GM21619 (cell line): ENCODE data around the gene ACOT6.
"Not testable (repeated sequence)": the region's sequence is repeated elsewhere in the genome, so short reads cannot be mapped to it uniquely, and the experiment has no call there.

ENCODE experiments used
- ATAC-seq: cut with Tn5 transposase; IDR thresholded peaks from one replicate; pipeline ENCODE4 v1.9.1; 2021; ENCODE audit not compliant: unreplicated experiment

Gene ACOT6

DNA sequence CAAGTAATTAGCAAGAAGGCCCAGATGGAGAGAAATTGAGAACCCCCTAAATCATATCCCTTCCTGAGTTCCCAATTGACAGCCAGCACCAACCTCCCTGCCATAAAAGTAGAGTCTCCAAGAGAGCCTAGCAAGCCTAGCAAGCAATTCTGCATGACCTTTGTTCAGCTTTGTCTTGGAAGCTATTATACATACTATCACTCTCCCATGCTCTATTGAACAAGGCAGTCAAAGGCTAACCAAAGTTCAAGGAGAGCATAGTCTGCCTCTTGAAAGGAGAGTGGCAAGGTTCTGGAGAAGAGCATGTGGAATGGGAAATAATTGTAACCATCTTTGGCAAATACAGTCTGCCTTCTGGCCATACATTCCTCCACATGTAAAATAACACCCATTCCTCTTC, 12.8 kb upstream of the ACOT6 start:
- ATAC-seq: no peak

DNA sequence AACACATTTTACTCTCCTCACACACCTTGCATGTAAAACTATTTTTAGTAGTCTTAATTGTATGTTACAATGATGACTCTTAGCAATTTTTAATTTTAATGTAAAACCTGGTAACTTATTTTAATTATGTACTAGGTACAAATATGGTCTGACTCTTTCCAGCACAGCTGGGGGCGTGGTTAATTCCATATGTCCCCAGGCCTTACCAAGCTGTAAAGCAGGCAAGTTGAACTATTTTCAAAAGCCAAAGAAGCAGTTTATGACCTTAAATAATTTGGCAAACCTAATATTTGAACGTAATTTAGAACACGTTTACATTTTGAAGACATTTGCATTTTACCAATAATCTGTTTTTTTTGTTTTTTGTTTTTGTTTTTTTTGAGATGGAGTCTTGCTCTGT, 9.3 kb upstream of the ACOT6 start:
- no peak for ATAC-seq

DNA sequence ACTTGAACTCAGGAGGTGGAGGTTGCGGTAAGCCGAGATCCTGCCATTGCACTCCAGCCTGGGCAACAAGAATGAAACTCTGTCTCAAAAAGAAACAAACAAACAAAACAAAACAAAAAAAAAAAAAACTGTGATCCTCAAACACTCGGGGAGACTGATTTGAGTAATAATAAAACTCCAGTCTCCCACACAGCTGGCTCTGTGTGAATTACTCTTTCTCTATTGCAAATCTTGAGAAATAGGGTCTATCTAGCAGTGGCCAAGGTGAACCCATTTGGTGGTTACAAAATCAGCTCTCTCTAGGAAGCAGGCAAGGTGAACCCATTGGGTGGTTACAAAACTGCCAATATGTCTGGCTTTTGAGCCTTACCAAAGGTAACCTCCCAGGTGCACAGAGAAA, 6.0 kb upstream of the ACOT6 start:
- no peak for ATAC-seq

DNA sequence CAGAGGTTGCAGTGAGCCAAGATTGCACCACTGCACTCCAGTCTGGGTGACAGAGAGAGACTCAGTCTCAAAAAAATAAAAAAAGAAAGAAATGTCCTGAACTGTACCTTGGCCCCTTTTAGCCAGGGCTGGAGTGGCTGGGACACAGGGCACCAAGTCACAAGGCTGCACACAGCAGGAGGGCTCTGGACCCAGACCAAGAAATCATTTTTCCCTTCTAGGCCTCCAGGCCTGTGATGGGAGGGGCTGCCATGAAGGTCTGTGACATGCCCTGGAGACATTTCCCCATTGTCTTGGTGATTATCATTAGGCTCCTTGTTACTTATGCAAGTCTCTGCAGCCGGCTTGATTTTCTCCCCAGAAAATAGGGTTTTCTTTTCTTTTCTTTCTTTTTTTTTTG, 5.1 kb upstream of the ACOT6 start:
- no peak for ATAC-seq

DNA sequence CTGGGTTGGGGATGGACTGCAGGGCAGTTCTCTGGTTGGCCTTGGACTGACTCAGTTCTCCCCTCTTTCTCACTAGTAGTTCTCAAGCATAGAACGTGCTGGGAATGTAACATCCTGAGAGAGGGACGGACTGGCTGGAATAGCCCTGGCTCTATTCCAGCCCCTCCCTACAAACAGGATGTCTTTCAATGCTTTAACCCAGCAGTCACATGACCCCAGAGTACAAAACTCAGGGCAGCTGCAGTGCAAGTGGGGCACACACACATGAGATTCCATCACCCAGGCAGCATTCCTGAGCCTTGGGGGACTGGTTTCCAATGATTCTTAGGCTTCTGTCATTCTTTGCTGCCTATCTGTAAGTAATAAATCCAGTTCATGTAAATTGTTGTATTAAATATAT, 1.6 kb upstream of the ACOT6 start:
- no peak for ATAC-seq

DNA sequence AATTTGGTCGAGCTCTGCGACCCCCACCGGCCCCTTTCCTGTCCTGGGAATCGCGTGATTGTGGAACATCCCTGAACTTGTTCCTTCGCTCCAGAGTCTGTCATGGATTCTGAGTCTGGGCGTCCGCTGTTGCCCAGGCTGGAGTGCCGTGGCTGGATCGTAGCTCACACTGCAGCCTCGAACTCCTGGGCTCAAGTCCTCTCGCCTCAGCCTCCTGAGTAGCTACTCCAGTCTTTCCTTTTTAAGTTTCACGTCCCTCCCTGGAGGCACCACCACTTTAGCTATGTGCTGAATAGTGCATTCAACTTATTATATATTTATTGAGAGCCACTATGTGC, 698 bp downstream of the ACOT6 start:
- no peak for ATAC-seq

DNA sequence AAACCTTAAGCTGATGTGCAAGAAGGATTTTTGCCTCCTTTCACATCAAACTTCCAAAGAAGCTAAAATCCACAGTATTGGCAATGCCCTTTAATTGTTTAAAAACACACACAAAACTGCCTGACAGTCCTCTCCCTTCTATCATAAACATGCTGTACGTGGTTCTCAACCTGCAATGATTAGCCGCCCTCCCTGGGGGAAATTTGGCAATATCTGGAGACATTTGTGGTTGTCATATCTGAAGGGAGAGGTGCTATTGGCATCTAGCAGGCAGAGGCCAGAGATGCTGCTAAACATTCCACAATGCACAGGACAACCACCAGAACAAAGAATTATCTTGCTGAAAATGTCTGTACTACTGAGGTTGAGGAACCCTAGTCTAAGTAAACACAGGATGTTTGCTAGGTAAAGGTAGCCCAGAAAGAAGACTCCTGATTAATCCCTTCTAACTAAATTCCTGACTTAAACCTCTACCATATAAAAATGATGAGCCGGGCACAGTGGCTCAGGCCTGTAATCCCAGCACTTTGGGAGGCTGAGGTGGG, 1.2 kb downstream of the ACOT6 start:
- ATAC-seq: no peak

DNA sequence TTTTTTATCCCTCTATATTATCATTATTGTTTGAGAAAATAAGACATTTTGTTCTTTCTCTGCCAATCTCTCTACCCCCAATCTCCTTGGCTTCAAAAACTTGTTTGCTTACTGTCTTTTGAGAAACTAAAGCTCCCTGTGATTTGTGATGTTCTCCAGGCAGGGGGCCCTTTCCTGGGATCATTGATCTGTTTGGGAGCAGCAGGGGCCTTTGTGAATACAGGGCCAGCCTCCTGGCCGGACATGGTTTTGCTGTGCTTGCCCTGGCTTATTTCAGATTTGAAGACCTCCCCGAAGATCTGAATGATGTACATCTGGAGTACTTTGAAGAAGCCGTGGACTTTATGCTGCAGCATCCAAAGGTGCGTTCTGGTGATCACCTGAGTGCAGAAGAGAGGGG, 4.5 kb downstream of the ACOT6 start:
- no peak for ATAC-seq

DNA sequence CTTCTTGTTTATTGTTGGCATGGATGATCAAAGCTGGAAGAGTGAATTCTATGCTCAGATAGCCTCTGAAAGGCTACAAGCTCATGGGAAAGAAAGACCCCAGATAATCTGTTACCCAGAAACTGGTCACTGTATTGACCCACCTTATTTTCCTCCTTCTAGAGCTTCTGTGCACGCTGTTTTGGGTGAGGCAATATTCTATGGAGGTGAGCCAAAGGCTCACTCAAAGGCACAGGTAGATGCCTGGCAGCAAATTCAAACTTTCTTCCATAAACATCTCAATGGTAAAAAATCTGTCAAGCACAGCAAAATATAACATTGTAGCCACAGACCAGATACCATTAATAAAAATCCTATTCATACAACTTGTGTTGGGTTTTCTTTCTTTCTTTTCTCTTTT, 7.2 kb downstream of the ACOT6 start:
- no peak for ATAC-seq

DNA sequence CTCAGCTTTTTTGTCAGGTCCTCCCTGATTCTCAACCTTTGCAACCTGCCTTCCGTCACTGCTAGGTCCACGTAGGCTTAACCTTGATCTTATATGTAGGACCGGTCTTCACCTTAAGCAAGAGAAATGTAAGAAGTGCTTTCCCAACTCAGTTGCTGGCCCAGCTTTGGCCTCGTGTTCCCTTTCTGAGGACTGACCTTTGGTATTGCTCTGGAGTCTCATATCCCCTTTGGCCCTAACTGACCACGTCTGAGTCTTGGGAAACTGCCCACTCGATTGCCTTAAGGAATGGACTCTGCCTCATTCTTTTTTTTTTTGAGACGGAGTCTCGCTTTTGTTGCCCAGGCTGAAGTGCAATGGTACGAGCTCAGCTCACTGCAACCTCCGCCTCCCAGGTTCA, 8.0 kb downstream of the ACOT6 start:
- ATAC-seq: no peak

DNA sequence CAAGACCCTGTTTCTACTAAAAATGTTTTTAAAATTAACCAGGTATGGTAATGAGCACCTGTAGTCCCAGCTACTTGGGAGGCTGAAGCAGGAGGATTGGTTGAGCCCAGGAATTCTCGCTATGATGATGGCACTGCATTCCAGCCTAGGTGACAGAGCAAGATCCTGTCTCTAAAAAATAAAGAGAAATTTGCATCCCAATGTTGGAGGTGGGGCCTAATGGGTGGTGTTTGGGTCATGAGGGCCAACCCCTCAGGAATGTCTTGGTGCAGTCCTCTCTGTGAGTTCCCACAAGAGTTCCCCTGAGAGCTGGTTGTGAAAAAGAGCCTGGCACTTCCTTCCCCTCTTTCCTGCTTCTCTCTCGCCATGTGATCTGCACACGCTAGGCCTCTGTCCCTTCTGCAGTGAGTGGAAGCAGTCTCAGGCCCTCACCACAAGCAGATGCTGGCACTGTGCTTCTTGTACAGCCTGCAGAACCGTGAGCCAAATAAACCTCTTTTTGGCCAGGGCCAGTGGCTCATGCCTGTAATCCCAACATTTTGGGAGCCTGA, 11.3 kb downstream of the ACOT6 start:
- no peak for ATAC-seq

DNA sequence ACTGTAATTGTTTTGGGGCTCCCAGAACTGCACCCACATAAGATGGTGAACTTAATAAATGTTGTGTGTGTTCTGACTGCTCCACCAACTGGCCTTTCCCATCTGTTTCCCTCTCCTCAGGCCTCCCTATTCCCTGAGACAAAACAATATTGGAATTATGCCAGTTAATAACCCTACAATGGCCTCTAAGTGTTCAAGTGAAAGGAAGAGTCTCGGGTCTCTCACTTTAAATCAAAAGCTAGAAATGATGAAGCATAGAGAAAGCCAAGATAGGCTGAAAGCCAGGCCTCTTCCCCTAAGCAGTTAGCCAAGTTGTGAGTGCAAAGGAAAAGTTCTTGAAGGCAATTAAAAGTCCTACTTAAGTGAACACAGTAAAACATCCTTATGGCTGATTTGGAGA, 13.4 kb downstream of the ACOT6 start:
- ATAC-seq: no peak

DNA sequence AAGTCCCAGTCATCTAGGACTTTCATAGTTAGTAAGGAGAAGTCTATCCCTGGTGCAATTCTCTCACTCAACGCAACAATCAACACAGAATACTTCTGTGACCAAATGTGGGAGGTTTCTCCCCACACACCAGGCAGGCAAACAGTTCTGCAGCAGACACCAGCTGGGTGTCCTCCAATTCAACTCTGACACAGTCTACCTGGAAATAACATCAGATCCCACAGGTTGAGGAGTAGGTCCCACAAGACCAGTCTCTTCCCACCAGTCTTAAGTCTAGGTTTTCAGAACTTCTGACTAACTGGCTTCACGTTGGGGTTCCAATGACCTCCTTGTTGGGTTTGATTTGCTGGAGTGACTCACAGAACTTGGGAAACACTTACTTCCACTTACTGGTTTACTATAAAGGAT, 14.8 kb downstream of the ACOT6 start:
- no peak for ATAC-seq

DNA sequence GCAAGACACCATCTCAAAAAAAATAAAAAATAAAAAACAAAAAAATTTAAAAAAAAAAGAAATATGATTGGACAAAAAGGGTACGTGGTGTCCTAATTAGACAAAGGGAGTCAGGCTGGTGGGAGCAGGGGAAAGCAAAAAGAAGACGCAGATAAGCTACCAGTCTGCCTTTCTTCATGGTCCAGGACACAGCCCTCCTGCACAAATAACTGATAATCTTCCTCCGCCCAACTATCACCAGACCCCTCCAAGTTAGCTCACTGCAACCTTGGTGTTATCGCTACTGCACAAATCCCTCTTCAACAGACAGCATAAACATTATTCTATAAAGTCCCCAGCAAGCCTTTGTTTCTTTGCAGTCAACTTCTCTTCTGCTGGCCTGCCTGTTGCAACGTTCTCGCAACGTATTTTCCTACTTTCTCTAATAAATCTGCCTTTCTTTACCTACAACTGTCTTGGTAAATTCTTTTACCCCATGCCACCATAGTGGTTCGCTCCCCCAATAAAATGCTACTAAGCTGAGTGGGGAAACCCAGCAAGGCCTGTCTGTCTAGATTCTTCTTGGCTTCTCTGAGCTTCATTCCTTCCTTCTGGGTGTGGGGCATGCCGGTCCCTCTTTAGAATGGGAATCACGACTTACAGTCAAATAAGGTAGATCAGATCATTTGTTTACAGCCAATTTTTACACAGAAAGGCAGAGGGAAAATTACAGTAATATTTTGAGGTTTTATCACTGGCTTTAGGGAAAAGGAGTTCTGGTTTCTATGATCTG, 17.9 kb downstream of the ACOT6 start:
- no peak for ATAC-seq

DNA sequence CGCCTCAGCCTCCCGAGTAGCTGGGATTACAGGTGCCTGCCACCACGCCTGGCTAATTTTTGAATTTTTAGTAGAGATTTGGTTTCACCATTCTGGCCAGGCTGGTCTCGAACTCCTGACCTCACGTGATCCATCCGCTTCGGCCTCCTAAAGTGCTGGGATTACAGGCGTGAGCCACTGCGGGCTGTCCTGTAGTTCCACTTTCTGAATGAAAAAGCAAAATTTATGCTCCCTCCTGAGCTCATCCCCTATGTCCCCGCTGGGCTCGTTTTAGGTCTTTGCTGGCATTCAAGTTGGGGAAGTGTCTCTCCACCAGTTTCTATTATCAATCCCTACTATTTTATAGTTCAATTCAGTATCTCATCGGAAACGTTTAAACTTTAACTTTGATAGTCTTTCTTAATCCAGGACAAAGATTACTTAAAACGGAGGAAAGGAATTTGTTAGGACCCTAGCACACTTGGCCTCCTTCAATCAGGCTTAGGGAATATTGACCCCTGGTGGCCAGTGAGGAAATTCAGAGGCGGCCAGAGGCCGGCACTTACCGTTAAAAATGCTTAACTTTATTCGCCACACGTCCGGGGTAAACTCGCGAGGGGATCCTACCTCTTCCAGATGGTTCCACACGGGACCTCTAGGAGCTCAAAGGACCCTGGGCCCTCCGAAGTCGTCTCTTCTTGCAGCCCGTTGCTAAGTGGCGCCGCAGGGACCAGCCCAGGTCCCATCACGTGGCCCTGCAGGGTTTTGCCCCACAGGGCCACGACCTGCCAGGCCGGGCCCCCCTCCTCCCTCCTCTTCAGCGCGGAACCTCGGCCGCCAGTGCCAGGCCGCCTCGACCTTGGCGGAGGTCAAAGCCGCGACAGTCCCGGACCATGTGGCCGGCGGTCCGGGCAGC, 21.0 kb downstream of the ACOT6 start:
- ATAC-seq: peak; percentile 63

DNA sequence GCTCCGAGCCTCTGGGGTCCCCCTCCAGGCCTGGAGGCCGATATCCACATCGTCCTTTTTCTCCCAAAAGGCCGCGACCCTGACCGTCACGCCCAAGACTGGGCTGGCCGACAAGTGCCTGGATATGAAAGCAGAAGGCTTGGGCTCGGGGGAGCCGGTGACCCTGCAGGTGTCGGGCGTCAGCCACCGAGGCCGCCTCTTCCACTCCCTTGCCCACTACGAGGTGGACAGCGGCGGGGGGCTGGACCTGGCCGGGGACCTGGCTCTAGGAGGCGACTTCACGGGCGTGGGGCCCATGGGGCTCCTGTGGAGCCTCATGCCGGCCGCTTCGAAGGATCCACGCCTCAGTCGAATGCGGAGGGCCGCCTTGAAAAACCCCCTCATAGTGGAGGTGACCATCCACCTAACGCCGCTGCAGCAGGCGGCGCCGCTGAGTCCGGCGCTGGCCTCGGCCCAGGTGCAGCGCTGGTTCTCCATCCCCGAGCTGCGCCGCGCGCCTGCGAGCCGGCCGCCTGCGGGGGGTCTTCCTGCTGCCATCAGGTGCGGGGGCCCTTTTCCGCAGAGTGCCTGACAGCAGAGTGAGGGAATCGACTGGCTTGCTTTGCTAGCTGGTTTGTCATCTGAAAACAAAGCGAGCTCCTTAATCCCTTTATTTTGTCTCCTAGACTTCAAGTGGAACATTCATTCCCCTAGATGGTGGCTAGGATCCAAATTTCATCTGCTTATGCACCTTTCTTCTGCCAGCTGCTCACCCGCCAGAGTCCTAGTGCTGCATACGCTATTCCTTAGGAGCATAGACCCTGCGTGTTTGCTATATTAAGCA, 21.9 kb downstream of the ACOT6 start:
- peak; percentile 29 for ATAC-seq

DNA sequence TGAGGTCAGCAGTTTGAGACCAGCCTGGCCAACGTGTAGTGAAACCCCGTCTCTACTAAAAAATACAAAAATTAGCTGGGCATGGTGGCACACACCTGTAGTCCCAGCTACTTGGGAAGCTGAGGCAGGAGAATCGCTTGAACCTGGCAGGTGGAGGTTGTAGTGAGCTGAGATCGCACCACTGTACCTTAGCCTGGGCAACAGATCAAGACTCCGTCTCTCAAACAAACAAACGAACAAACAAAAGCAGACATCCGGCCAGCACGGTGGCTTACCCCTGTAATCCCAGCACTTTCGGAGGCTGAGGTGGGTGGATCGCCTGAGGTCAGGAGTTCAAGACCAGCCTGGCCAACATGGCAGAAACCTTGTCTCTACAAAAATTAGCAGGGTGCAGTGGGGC, 24.0 kb downstream of the ACOT6 start:
- ATAC-seq: not testable (repeated sequence)

DNA sequence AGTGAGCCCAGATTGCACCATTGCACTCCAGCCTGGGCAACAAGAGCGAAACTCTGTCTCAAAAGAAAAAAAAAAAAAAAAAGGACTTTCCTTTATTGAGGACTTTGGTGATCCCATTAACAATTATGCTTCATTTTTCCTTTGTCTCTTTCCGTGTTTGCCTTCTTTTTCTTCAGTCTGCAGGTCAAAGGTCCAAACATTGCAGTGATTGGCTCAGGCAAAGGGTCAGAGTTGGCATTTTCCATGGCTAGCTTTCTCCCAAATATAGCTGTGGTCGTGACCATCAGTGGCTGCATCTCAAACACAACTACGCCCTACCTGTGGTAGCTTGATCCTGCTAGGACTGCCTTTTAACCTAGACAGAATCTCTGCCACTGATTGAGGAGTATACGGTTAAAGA, 25.5 kb downstream of the ACOT6 start:
- ATAC-seq: no peak

DNA sequence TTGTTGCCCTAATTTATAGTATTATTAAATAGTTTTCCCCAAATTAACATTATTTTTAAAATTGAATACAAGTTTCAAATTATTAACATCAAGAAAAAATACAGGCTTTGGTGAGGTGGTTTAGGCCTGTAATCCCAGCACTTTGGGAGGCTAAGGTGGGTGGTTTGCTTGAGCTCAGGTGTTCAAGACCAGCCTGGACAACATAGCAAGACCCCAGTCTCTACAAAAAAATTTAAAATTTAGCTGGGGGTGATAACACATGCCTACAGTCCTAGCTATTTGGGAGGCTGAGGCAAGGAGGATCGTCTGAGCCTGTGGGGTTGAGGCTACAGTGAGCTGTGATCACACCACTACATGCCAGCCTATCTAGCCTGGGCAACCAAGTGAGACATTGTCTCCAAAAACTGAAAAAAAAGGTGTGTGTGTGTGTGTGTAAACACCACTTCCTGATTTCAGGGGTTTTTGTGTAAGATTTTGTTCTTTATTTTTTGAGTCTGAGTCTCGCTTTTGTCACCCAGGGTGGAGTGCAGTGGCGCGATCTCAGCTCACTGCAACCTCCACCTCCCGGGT, 28.6 kb downstream of the ACOT6 start:
- ATAC-seq: no peak

DNA sequence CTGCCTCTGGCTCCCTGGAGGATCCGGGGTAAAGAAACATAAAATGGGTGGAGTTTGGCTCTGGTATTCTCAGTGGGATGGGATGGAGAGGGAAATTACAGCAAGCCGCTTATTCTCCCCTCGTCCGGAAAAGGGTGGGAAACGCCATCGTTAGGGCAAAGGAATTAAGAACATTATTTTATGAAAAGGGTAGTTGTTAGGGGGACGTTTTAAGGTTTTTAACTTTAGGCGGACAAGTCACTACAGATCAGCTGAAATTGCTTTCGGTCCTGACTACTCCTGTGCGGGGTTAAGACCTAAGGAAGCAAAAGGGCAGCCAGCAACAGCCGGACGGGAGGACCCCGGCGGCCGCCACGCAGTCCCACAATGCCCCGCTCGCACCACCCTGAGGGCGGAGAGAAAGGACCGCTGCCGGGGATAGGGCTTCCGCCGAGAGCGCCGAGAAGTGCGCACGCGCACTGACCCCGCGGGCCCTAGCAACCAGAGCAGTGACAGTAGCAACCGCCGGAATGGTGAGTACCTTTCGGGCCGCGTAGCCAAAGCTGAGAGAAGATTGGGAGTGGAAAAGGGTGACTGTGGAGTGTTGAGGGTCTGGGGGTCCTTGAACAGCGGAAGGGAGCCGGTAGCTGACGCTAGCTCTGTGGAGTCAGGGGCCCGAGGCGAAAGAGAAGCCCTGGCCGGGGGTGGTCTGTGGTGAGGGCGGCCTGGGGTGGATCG, 32.4 kb downstream of the ACOT6 start, which contains the start of gene DNAL1:
TSS of gene DNAL1 (plus strand) at position 456 of the 717 bp plus-strand sequence. CDS start at position 510, 54 bp downstream.
- ATAC-seq: peak; percentile 97
